GM12872 (cell line): ENCODE measurements around the gene IL1R2.

Source experiments
- TF ChIP-seq, protein P1 (sequence below): IDR thresholded peaks from 3 replicates; pipeline ENCODE4 v1.5.1; 2011; ENCODE audit warnings: low read depth, mild to moderate bottlenecking, low read length, moderate library complexity; ENCODE audit not compliant: insufficient read depth

Gene IL1R2

GRCh38 chr2:102001767-102002142, 10.0 kb downstream of the IL1R2 start:
- TF ChIP-seq, protein P1, sequence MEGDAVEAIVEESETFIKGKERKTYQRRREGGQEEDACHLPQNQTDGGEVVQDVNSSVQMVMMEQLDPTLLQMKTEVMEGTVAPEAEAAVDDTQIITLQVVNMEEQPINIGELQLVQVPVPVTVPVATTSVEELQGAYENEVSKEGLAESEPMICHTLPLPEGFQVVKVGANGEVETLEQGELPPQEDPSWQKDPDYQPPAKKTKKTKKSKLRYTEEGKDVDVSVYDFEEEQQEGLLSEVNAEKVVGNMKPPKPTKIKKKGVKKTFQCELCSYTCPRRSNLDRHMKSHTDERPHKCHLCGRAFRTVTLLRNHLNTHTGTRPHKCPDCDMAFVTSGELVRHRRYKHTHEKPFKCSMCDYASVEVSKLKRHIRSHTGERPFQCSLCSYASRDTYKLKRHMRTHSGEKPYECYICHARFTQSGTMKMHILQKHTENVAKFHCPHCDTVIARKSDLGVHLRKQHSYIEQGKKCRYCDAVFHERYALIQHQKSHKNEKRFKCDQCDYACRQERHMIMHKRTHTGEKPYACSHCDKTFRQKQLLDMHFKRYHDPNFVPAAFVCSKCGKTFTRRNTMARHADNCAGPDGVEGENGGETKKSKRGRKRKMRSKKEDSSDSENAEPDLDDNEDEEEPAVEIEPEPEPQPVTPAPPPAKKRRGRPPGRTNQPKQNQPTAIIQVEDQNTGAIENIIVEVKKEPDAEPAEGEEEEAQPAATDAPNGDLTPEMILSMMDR: no peak

GRCh38 chr2:102002228-102002627, 10.5 kb downstream of the IL1R2 start:
- TF ChIP-seq, protein P1: no peak

GRCh38 chr2:102003696-102004095, 11.9 kb downstream of the IL1R2 start:
- TF ChIP-seq, protein P1: no peak

DNA sequence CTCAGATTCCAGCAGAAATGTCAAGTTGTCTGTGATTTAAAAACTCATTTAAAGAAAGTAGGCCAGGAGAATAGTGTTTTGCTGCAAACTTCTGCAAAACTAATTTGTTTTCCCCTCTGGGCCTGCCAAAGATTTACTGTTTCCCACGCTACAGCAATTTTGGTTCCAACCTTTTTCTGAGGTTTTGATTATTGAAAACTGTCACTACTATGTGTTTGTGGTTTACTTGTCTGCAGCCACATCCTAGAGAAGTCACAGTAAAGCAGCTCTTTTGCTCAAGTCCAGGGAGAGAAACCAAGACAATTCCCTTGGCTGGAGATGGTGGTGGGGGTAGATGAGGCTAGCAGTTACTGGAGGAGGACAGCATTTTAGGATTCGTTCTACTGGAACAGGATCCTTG, 12.8 kb downstream of the IL1R2 start:
- TF ChIP-seq, protein P1: no peak

GRCh38 chr2:102005449-102005848, 13.7 kb downstream of the IL1R2 start:
- TF ChIP-seq, protein P1: no peak

GRCh38 chr2:102005989-102006885, 14.5 kb downstream of the IL1R2 start:
- TF ChIP-seq, protein P1: peak; percentile 83

GRCh38 chr2:102006886-102007278, 15.1 kb downstream of the IL1R2 start:
- TF ChIP-seq, protein P1: no peak
